HepG2 (cell line): ENCODE measurements around the gene PLCB4. TPM values are rescaled to one million over a fixed set of nuclear protein-coding genes. Genes with fewer than 3 reads are reported as not detected.
"Not testable (repeated sequence)": the region's sequence is repeated elsewhere in the genome, so short reads cannot be mapped to it uniquely, and the experiment has no call there.

ENCODE experiments used
- ATAC-seq: fragments of 200-7000 bp; cut with Tn5 transposase; 3 replicates; pipeline ENCODE4 v1.9.1; 2020; ENCODE audit warnings: mild to moderate bottlenecking, moderate library complexity
- BruUV-seq: library from RNA; stranded (reverse); fragments of 400-500 nt; replicated peaks from 2 replicates; lab custom pipeline; 2021; lab: Mats Ljungman, UMichigan
- CTCF ChIA-PET: fragments of 300-600 bp; formaldehyde crosslinking; extraction: SDS; loops from one replicate; lab custom pipeline; 2021; ENCODE audit warnings: low total read pairs, inconsistent platforms, low intra/inter-chr PET ratio; lab: Yijun Ruan, JAX
- POLR2A ChIA-PET: fragments of 350-600 bp; sonication (Branson Sonifier 250); formaldehyde crosslinking; loops from one replicate; lab custom pipeline; 2020; ENCODE audit warnings: antibody characterized with exemption, inconsistent platforms; lab: Yijun Ruan, JAX
- DNase-seq: peaks from one replicate; pipeline ENCODE4 v3.0.0-alpha.2; 2015; ENCODE audit warnings: low spot score
- FAIRE-seq: peaks from 3 replicates; lab custom pipeline; 2011; peaks lifted over from hg19 to GRCh38; lab: Jason Lieb, UNC
- H2AFZ ChIP-seq: one replicate; pipeline ENCODE4 v1.6.1; 2011; ENCODE audit warnings: low read length, inconsistent platforms
- H3K27ac ChIP-seq: fragments of 300-600 bp; 3 replicates; pipeline ENCODE4 v1.8.0; 2011; ENCODE audit warnings: mixed run types, mild to moderate bottlenecking, mixed read lengths, low read length, inconsistent platforms; ENCODE audit not compliant: insufficient read depth; ENCODE audit errors: extremely low read length
- H3K27me3 ChIP-seq, 2 experiments: fragments of 200-600 bp in 1 of 2; 2 replicates in 1 of 2; 3 replicates in 1 of 2; pipeline versions ENCODE4 v1.6.0 to v1.8.0; 2011; ENCODE audit warnings: low read length in 2 of 2, mild to moderate bottlenecking in 2 of 2, moderate library complexity in 2 of 2, inconsistent platforms in 1 of 2; ENCODE audit not compliant: insufficient read depth in 2 of 2, control insufficient read depth in 1 of 2
- H3K36me3 ChIP-seq, 2 experiments: fragments of 200-600 bp in 1 of 2; replicated peaks in 1 of 2; 2 replicates in 1 of 2; 3 replicates in 1 of 2; pipeline versions ENCODE4 v1.5.1 to v1.8.0; 2011; ENCODE audit warnings: low read length in 2 of 2, inconsistent platforms in 1 of 2; ENCODE audit not compliant: insufficient read depth in 2 of 2, control insufficient read depth in 1 of 2
- H3K4me1 ChIP-seq: 2 replicates; pipeline ENCODE4 v1.5.1; 2012; ENCODE audit warnings: low read length, inconsistent platforms; ENCODE audit not compliant: insufficient read depth
- H3K4me2 ChIP-seq: 2 replicates; pipeline ENCODE4 v1.6.0; 2011; ENCODE audit warnings: low read depth, low read length, inconsistent platforms
- H3K4me3 ChIP-seq, 3 experiments: fragments of 200-600 bp in 1 of 3; sonication (generic), shearing (Covaris generic) in 1 of 3; replicated peaks in 1 of 3; 2 replicates each; pipeline ENCODE4 v1.5.1; 2011 to 2016; ENCODE audit warnings: low read length in 3 of 3, inconsistent platforms in 2 of 3, low read depth in 2 of 3, mild to moderate bottlenecking in 2 of 3, control low read depth in 1 of 3, mixed read lengths in 1 of 3; ENCODE audit not compliant: insufficient read depth in 1 of 3
- H3K79me2 ChIP-seq: one replicate; pipeline ENCODE4 v1.6.1; 2011; ENCODE audit warnings: low read length, inconsistent platforms; ENCODE audit not compliant: insufficient read depth
- H3K9ac ChIP-seq: 2 replicates; pipeline ENCODE4 v1.6.0; 2011; ENCODE audit warnings: mild to moderate bottlenecking, low read depth, low read length, inconsistent platforms; ENCODE audit not compliant: insufficient read depth
- H3K9me3 ChIP-seq: 2 replicates; pipeline ENCODE4 v1.5.1; 2012; ENCODE audit warnings: mild to moderate bottlenecking, low read length
- H4K20me1 ChIP-seq: 2 replicates; pipeline ENCODE4 v1.6.0; 2011; ENCODE audit warnings: inconsistent platforms, mild to moderate bottlenecking, low read length, moderate library complexity; ENCODE audit not compliant: insufficient read depth
- CREB1 ChIP-seq, 2 experiments: fragments of 450-650 bp in 1 of 2; IDR thresholded peaks; 2 replicates each; pipeline ENCODE4 v1.6.1; 2016 to 2017; ENCODE audit warnings: control low read depth in 1 of 2, mild to moderate bottlenecking in 1 of 2, missing compliant biosample characterization in 1 of 2, missing genetic modification characterization in 1 of 2
- FOSL2 ChIP-seq: sonication (generic); formaldehyde crosslinking; IDR thresholded peaks from 2 replicates; pipeline ENCODE4 v1.4.0; 2020; ENCODE audit warnings: missing genetic modification reagents
- ZNF451 ChIP-seq: sonication (generic); formaldehyde crosslinking; IDR thresholded peaks from 2 replicates; pipeline ENCODE4 v1.5.0; 2020; ENCODE audit warnings: mild to moderate bottlenecking, missing genetic modification reagents
- ZNF879 ChIP-seq: sonication (generic); formaldehyde crosslinking; IDR thresholded peaks from 2 replicates; pipeline ENCODE4 v1.8.1; 2023; ENCODE audit warnings: missing genetic modification reagents
- WGBS: methylation state at CpG from one replicate; pipeline ENCODE4 v1.1.6; 2017; ENCODE audit warnings: low lambda C conversion rate; 5-methylcytosine and 5-hydroxymethylcytosine counted together
- in situ Hi-C: cut with HindIII; loops from 2 replicates; pipeline ENCODE4 v1.10.0; 2017; ENCODE audit warnings: low pct_unique_long_range_greater_than_20kb; ENCODE audit not compliant: extremely low pct_ligation_motif_present
- intact Hi-C: fragments of 100-400 bp; cut with micrococcal nuclease; formaldehyde crosslinking; loops from one replicate; pipeline ENCODE4 v1.10.0; 2022; ENCODE audit not compliant: unreplicated experiment
- polyA plus RNA-seq, 8 experiments: library from polyadenylated mRNA; depleted of rRNA in 3 of 8; stranded (reverse) in 7 of 8; unstranded in 1 of 8; fragments of >200 nt; fragmentation: Illumina TruSeq in 4 of 8; extraction: Trizol in 4 of 8; gene quantifications; 2 replicates each; pipeline versions ENCODE4 v1.2.1 to v1.2.3, GENCODE V29; 2011 to 2016; ENCODE audit warnings: low read depth in 4 of 8, missing spikeins in 1 of 8, mixed read lengths in 1 of 8; ENCODE audit not compliant: insufficient read depth in 1 of 8
- total RNA-seq, 5 experiments: library from RNA; depleted of rRNA; stranded (reverse); fragments of >200 nt; fragmentation: Illumina TruSeq; extraction: Trizol; gene quantifications; 2 replicates each; pipeline ENCODE4 v1.2.3, GENCODE V29; 2016; ENCODE audit warnings: low read depth in 1 of 5

The PLCB4 gene
- total and polyA plus RNA-seq, 2 of the 13 experiments (the other 11 are each of a cell fraction or from before 2014, with no cell fraction given) = 0.01 TPM; not detected in 1

DNA sequence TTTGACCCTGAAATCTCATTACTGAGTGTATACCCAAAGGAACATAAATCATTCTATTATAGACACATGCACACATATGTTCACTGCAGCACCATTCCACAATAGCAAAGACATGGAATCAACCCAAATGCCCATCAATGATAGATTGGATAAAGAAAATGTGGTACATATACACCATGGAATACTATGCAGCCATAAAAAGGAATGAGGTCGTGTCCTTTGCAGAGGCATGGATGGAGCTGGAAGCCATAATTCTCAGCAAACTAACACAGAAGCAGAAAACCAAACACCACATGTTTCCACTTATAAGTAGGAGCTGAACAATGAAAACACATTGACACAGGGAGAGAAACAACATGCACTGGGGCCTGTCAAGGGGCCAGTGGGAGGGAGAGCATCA lies 21.0 kb upstream of the PLCB4 start:
- DNase-seq, H3K4me1 ChIP-seq, BruUV-seq, H3K9me3 ChIP-seq, H3K4me3 ChIP-seq, H3K9ac ChIP-seq, ATAC-seq, CTCF ChIA-PET, FAIRE-seq, H4K20me1 ChIP-seq, H2AFZ ChIP-seq, H3K27ac ChIP-seq, H3K79me2 ChIP-seq, in situ Hi-C loops, H3K4me2 ChIP-seq, H3K36me3 ChIP-seq, intact Hi-C loops, H3K27me3 ChIP-seq, POLR2A ChIA-PET: not testable (repeated sequence)
- 5% methylated on average over 1 of the region's 1 CpG for WGBS

DNA sequence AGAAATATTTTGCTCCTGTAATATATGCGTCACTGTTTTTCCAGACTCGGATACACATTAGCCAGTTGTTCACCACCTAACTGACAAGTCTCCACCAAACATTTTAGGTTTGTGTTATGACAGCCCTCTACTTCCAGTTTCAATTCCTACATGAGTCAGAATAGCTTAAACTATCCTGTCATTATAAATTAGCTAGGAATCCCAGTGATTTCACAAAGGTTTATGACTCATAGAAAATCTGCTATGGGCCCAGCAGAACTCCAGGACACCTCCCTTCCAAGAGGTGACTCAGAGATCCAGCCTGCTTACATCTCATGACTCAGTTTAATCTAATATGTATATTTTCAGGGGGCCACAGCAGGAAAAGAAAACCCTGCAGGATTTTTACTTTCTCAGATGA lies 17.4 kb upstream of the PLCB4 start:
- Histone ChIP-seq H3K27me3 (peaks cover 0 to 10% of the 10 kb centered on the region in 2 experiments; a peak in 1 of 5 replicates), H2AFZ (no peak overlapping the region), H3K36me3 (no peaks in the 10 kb centered on the region), H3K9ac (no peak overlapping the region), H3K4me1 (no peaks in the 10 kb centered on the region), H3K9me3 (no peaks in the 10 kb centered on the region), H3K79me2 (no peaks in the 10 kb centered on the region), H4K20me1 (no peaks in the 10 kb centered on the region), H3K4me2 (no peak overlapping the region), H3K27ac (no peak overlapping the region), H3K4me3 (no peak overlapping the region)
- in situ Hi-C loops = no loop called here
- no TSS peak for BruUV-seq
- no peak for TF ChIP-seq ZNF451 (CRISPR knock-in tag)
- TF ChIP-seq ZNF879 = no peak
- TF ChIP-seq CREB1 (IDR thresholded peaks at IDR 0.05) = peak; percentile 28; the same call in 1 of the 2 replicates
- TF ChIP-seq CREB1 (CRISPR knock-in tag; IDR thresholded peaks at IDR 0.05) = no peak
- peak; percentile 43; the same call in 1 of the 2 replicates for TF ChIP-seq FOSL2 (CRISPR knock-in tag)
- ChIA-PET CTCF (no interaction called here), POLR2A (no interaction called here)
- 66% methylated on average over 2 of the region's 2 CpGs for WGBS
- FAIRE-seq (no peak), DNase-seq (peak; percentile 43), ATAC-seq (no peak)
- intact Hi-C loops = loop anchor here (10.0 kb wide), 1 partner anchor 197 kb away; no protein-coding TSS in a partner anchor
